Measurements from ENCODE around the gene GIT2. TPM values are rescaled to one million over a fixed set of nuclear protein-coding genes. Genes with fewer than 3 reads are reported as not detected.

The GIT2 gene
- total and polyA plus RNA-seq, 2 donors (not counting 1 experiment from before 2014, with no cell fraction given), result 75.2 to 163 TPM

- TF ChIP-seq CTCF (IDR thresholded peaks at IDR 0.05) (no peak), EZH2 (IDR thresholded peaks at IDR 0.05; ENCODE audit: borderline replicate concordance, insufficient read depth, low read depth, low read length, poor library complexity, severe bottlenecking) (no peak)
- H3K9me3 ChIP-seq (ENCODE audit: control extremely low read depth in 1 of 3, control insufficient read depth in 2 of 3, insufficient read depth in 1 of 3, low read length in 2 of 3), result no peaks in the 10 kb centered on the region
- no CpG with 5 or more reads among the region's 2 CpGs for WGBS (ENCODE audit: insufficient coverage)
- ATAC-seq (ENCODE audit: low read depth) (no peak), DNase-seq (no peak)
- no peak overlapping the region for H3K27ac ChIP-seq (ENCODE audit: low read length in 2 of 2)
- H4K20me1 ChIP-seq (ENCODE audit: control insufficient read depth, insufficient read depth, low read length, poor library complexity, severe bottlenecking), result peaks cover 14% of the 10 kb centered on the region
- ChIA-PET CTCF (interaction anchor here (1.2 to 1.6 kb wide), 4 partner anchors 8 to 19 kb away, joined by 3 to 6 read pairs (median 4); no protein-coding TSS in a partner anchor), POLR2A (interaction anchor here (0.6 kb wide), 1 partner anchor 23 kb away, joined by 4 read pairs; no protein-coding TSS in a partner anchor)
- no peaks in the 10 kb centered on the region for H3K27me3 ChIP-seq (replicated peaks in 1 of 4; ENCODE audit: control extremely low read depth in 1 of 4, control insufficient read depth in 3 of 4, insufficient read depth in 4 of 4, low read length in 3 of 4)
- no peak overlapping the region for H2AFZ ChIP-seq (ENCODE audit: insufficient read depth, low read depth, low read length, poor library complexity, severe bottlenecking)
- intact Hi-C loops (cut with micrococcal nuclease), result no loop called here
- Mint-ChIP-seq H3K4me3 (no peak overlapping the region), H3K27me3 (no peaks in the 10 kb centered on the region), H3K9me3 (ENCODE audit: insufficient read depth) (no peaks in the 10 kb centered on the region), H3K27ac (peak overlapping the region; percentile 32), H3K4me1 (peaks cover 12% of the 10 kb centered on the region)
- no peak overlapping the region for H3K4me2 ChIP-seq (replicated peaks; ENCODE audit: low read depth, low read length, poor library complexity, severe bottlenecking)
- H3K4me3 ChIP-seq (ENCODE audit: control extremely low read depth in 1 of 5, extremely low read depth in 1 of 5, insufficient read depth in 1 of 5, low read depth in 2 of 5, low read length in 4 of 5), result no peak overlapping the region
- peaks cover 58% of the 10 kb centered on the region for H3K79me2 ChIP-seq (ENCODE audit: control insufficient read depth, insufficient read depth, low read length)
- H3K4me1 ChIP-seq (ENCODE audit: control insufficient read depth in 2 of 2, insufficient read depth in 2 of 2, low read length in 2 of 2), result peaks cover 0 to 6% of the 10 kb centered on the region in 2 donors
- peaks cover 36 to 86% of the 10 kb centered on the region in 2 experiments for H3K36me3 ChIP-seq (replicated peaks in 1 of 2; ENCODE audit: control extremely low read depth in 1 of 2, control insufficient read depth in 1 of 2, extremely low read depth in 1 of 2, insufficient read depth in 2 of 2, low read length in 1 of 2)
- H3K9ac ChIP-seq (ENCODE audit: low read length), result no peak overlapping the region
These were observed 27.9 kb upstream of the GIT2 start for GRCh38 chr12:110024051-110024450.

GRCh38 chr12:110023059-110023980, 27.2 kb upstream of the GIT2 start:
- Histone ChIP-seq H3K4me1 (ENCODE audit: control insufficient read depth in 2 of 2, insufficient read depth in 2 of 2, low read length in 2 of 2) (peaks cover 0 to 6% of the 10 kb centered on the region in 2 donors), H2AFZ (ENCODE audit: insufficient read depth, low read depth, low read length, poor library complexity, severe bottlenecking) (no peak overlapping the region), H3K9ac (ENCODE audit: low read length) (no peak overlapping the region), H3K4me3 (ENCODE audit: control extremely low read depth in 1 of 5, extremely low read depth in 1 of 5, insufficient read depth in 1 of 5, low read depth in 2 of 5, low read length in 4 of 5) (no peak overlapping the region), H3K4me2 (replicated peaks; ENCODE audit: low read depth, low read length, poor library complexity, severe bottlenecking) (no peak overlapping the region), H3K79me2 (ENCODE audit: control insufficient read depth, insufficient read depth, low read length) (peaks cover 66% of the 10 kb centered on the region), H3K27ac (ENCODE audit: low read length in 2 of 2) (no peak overlapping the region), H3K36me3 (replicated peaks in 1 of 2; ENCODE audit: control extremely low read depth in 1 of 2, control insufficient read depth in 1 of 2, extremely low read depth in 1 of 2, insufficient read depth in 2 of 2, low read length in 1 of 2) (peaks cover 37 to 87% of the 10 kb centered on the region in 2 experiments), H4K20me1 (ENCODE audit: control insufficient read depth, insufficient read depth, low read length, poor library complexity, severe bottlenecking) (peaks cover 14% of the 10 kb centered on the region), H3K9me3 (ENCODE audit: control extremely low read depth in 1 of 3, control insufficient read depth in 2 of 3, insufficient read depth in 1 of 3, low read length in 2 of 3) (no peaks in the 10 kb centered on the region), H3K27me3 (replicated peaks in 1 of 4; ENCODE audit: control extremely low read depth in 1 of 4, control insufficient read depth in 3 of 4, insufficient read depth in 4 of 4, low read length in 3 of 4) (no peaks in the 10 kb centered on the region)
- TF ChIP-seq EZH2 (IDR thresholded peaks at IDR 0.05; ENCODE audit: borderline replicate concordance, insufficient read depth, low read depth, low read length, poor library complexity, severe bottlenecking), result no peak
- TF ChIP-seq CTCF (IDR thresholded peaks at IDR 0.05), result no peak
- Mint-ChIP-seq H3K4me3 (no peak overlapping the region), H3K9me3 (ENCODE audit: insufficient read depth) (no peaks in the 10 kb centered on the region), H3K4me1 (peaks cover 12% of the 10 kb centered on the region), H3K27me3 (no peaks in the 10 kb centered on the region), H3K27ac (peak overlapping the region; percentile 20)
- POLR2A ChIA-PET, result no interaction called here
- intact Hi-C loops (cut with micrococcal nuclease), result no loop called here
- CTCF ChIA-PET, result interaction anchor here (1.2 to 1.6 kb wide), 4 partner anchors 7 to 19 kb away, joined by 3 to 6 read pairs (median 4); no protein-coding TSS in a partner anchor
- DNase-seq (no peak), ATAC-seq (ENCODE audit: low read depth) (no peak)
- WGBS (ENCODE audit: insufficient coverage), result 100% methylated on average over 3 of the region's 5 CpGs

Data from B cell (primary cell).